GM19240 (cell line): ENCODE measurements around the gene COL12A1.

ENCODE experiments used
- DNase-seq: peaks from one replicate; pipeline ENCODE4 v3.0.0; 2011; ENCODE audit warnings: low spot score; ENCODE audit not compliant: insufficient read length

The COL12A1 gene

GRCh38 chr6:75103431-75103830 lies 102.4 kb downstream of the COL12A1 start:
- no peak for DNase-seq

DNA sequence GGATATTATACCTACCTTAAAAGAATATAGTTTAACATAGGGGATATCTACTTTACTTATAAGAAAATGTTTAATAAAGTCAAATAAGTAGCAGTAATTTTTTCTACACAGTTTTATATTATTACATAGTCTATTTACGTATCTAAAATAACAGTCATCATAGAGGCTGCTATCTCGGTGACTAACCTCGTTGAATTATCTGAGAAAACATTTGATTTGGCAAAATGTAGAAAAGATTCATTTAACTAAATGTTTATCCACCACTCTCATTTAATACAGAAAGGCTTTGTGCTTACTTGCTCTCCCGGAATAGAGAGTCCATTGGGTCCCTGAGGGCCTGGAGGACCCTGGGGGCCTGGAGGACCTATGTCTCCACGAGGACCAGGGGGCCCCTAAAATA lies 103.6 kb downstream of the COL12A1 start:
- no peak for DNase-seq

DNA sequence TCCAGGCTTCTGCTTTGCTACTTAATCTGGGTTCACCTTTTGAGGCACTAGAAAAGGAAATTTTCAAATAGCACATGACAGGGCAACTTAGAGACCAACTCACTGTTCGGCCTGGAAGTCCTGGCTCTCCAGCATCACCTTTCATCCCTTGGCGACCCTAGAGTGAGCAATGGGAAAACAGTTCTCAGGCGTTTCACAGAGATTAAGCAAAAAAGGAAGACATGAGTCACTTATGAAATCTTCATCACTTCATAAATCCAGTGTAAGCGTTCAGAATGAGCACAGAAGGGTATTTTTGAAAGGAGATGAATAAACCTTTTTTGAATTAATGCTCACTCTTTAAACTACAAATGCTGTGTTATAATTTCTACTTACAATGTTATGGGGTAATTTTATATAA lies 104.0 kb downstream of the COL12A1 start:
- no peak for DNase-seq

DNA sequence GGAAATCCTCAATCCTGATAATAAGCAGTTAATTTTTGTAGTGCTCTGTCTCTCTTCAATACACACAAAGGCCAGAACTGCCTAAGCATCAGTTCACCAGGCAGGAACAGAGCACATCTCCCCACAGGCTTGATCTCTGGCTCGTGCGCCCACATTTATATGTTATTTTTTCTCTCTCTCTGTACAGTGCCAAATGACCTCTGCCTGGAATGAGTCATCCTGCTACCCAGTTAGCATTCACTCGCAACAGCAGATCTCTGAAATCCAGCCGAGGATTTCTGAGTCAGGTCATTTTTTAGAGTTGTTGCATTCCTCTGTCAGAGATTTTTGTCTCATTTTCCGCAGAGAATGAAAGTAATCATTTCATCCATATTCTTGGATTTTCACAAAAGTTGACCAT lies 107.1 kb downstream of the COL12A1 start:
- no peak for DNase-seq

- DNase-seq: no peak
Observed at GRCh38 chr6:75096966-75097365, 108.9 kb downstream of the COL12A1 start.

- no peak for DNase-seq
Observed at GRCh38 chr6:75094614-75095200, 111.1 kb downstream of the COL12A1 start.

GRCh38 chr6:75091467-75092190 lies 114.2 kb downstream of the COL12A1 start:
- DNase-seq: no peak

GRCh38 chr6:75090576-75090975 lies 115.3 kb downstream of the COL12A1 start:
- no peak for DNase-seq

GRCh38 chr6:75089921-75090320 lies 115.9 kb downstream of the COL12A1 start:
- no peak for DNase-seq

GRCh38 chr6:75089151-75089897 lies 116.5 kb downstream of the COL12A1 start:
- DNase-seq: no peak

DNA sequence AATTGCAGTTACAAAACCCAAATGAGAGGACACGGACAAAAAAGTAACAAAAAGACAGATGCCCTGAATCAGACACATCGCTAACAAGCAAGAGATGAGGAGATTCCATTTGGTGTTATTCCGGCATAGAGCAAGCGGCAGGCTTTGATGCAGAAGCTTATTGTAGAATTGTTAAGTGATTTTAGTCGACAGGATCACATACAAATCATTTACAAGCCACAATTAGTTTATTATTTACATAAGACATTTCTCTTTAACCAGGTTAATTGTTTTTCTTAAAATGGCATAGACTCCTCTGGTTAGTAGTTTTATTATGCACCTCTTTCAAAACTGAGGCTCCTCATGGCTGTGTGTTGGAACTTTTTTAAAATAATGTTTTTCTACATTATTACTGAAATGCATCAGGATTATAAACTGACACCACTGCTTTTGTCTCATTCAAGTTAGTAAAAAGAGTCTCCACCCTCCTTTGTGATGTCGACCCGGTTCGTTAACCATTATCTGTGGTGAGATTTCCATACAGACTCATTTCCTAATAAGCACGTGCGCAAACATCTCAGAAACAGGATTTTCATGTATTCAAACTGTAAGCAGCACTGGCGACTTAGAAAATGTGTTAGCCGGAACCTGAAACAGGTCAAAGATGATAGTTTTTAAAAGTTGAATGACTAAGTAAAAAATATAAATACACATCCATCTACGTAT lies 119.8 kb downstream of the COL12A1 start:
- no peak for DNase-seq

- DNase-seq: no peak
Observed at GRCh38 chr6:75084872-75085381, 120.9 kb downstream of the COL12A1 start.

DNA sequence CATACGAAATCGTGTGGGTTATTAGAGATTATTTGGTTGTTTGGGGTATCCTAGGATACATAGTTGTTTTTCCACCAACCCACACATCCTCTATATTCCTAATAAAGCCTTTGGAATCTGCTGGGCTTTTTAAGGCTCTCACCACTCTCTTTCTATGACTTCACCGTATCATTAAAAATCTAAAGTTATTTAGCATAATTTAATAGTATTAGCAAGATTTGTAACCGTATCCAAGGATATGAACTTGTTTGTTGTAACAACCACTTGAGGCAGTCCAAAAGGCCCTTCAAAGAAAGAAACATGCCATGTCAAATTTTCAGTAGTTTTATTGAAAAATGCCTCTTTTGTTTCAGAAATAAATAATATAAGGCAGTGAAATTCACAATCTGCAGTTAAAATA lies 121.8 kb downstream of the COL12A1 start:
- DNase-seq: no peak

GRCh38 chr6:75081921-75082320 lies 123.9 kb downstream of the COL12A1 start:
- DNase-seq: no peak

- DNase-seq: no peak
Observed at GRCh38 chr6:75081047-75081446, 124.8 kb downstream of the COL12A1 start.

- no peak for DNase-seq
Observed at GRCh38 chr6:75079589-75079988, 126.3 kb downstream of the COL12A1 start.

DNA sequence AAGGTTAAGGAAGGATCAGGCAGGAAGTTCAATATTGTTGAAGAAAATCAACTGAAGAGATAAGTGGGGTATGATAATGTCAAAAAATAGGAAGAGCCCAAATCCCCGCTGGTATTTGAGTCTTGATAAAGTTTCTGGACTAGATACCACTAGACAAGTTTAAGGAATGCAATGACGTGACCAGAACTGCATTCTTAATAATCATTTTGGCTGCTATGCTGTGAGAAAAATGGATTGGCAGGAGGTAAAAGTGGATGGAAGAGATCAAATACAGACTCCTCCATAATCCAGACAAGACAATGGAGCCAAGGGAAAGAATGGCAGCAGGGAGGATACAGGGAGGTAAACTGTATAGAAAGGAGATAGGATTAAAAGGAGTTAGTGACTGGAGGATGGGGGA lies 128.2 kb downstream of the COL12A1 start:
- DNase-seq: no peak

GRCh38 chr6:75076009-75076408 lies 129.8 kb downstream of the COL12A1 start:
- no peak for DNase-seq

GRCh38 chr6:75070244-75070643 lies 135.6 kb downstream of the COL12A1 start:
- no peak for DNase-seq

GRCh38 chr6:75065523-75065922 lies 140.3 kb downstream of the COL12A1 start:
- no peak for DNase-seq

DNA sequence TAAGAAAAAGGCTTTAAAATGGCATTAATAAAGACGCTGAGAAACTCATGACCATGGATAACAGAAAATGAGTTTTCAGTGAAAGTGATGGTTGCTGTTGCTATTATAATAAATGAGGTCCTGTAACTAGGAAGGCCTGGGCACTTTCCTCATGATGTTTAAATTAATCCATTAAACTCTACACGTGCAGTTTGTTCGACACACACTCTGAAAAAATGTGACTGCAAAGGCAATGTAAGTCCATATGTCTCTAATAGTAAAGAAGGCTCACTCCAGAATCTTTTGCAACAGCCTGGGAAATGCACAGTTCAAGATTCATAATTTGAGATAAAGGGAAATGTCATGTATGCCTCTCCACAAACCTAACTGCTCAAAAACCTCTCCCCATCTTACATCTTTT lies 153.4 kb downstream of the COL12A1 start:
- DNase-seq: no peak

GRCh38 chr6:75049308-75049707 lies 156.5 kb downstream of the COL12A1 start:
- no peak for DNase-seq
